ENCODE results near the gene ARHGAP22. TPM values are rescaled to one million over a fixed set of nuclear protein-coding genes. Genes with fewer than 3 reads are reported as not detected.
"Not testable (repeated sequence)": the region's sequence is repeated elsewhere in the genome, so short reads cannot be mapped to it uniquely, and the experiment has no call there.

ARHGAP22 gene
- total RNA-seq, 4 donors from 2014 or later, result 0.26 to 3.6 (median 3.0) TPM; not detected in 1

DNA sequence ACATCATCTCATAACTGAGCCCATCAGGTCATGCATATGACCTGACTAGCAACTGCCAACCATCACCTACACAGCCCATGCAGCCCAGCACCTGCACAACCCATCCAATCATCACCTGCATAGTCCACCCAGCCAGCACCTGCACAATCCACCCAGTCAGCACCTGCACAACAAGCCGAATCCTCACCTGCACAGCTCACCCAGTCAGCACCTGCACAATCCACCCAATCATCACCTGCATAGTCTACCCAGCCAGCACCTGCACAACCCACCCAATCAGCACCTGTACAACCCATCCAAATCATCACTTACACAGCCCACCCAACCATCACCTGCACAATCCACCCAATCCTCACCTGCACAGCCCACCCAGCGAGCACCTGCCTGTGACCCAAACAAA, 46.4 kb upstream of the ARHGAP22 start:
- intact Hi-C loops (cut with DNase I; ENCODE audit: low total_unique reads), result loop anchor here (10.0 kb wide), 1 partner anchor 286 kb away; no protein-coding TSS in a partner anchor
- H3K27me3 ChIP-seq, result no peaks in the 10 kb centered on the region
- DNase-seq, result no peak
- peaks cover 0 to 4% of the 10 kb centered on the region in 2 donors for H3K4me1 ChIP-seq
- no peaks in the 10 kb centered on the region for H3K9me3 ChIP-seq
- no peaks in the 10 kb centered on the region for H3K36me3 ChIP-seq
- no peak for TF ChIP-seq CTCF (IDR thresholded peaks at IDR 0.05)
- no peak for TF ChIP-seq POLR2A (IDR thresholded peaks at IDR 0.05)
- H3K4me3 ChIP-seq, result no peak overlapping the region
- no peak overlapping the region for H3K27ac ChIP-seq

DNA sequence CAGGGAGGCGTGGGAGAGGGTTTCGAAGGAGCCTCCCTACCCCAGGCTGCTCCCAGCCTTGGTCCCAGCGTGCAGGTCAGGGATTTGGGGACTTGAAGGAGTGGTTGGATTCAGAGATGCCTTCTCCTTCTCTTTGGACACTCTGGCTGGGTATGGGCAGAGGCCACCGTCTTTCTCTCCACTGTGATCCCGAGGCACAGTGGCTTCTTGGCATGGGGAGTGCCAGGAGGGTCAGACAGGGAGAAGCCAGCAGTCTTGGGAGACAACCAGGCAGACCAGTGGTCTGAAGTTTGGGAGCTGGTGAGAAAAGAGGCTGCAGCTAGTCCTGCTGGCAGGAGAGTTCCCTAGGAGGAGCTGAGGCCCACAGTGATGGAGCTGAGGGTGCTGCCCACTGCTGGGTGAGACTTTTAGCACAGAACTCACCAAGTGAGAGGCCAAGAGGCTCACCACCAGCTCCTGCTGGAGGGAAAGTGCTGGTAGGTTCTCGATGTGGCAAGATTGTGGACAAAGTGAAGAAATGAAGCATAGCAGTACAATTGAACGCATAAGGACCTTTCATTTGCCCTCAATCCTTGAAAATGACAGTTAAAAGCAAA, 44.6 kb upstream of the ARHGAP22 start:
- no peaks in the 10 kb centered on the region for H3K9me3 ChIP-seq
- no peaks in the 10 kb centered on the region for H3K36me3 ChIP-seq
- intact Hi-C loops (cut with DNase I; ENCODE audit: low total_unique reads), result no loop called here
- H3K4me1 ChIP-seq, result no peaks in the 10 kb centered on the region
- H3K27ac ChIP-seq, result no peak overlapping the region
- DNase-seq, result no peak
- no peaks in the 10 kb centered on the region for H3K27me3 ChIP-seq
- no peak for TF ChIP-seq CTCF (IDR thresholded peaks at IDR 0.05)
- TF ChIP-seq POLR2A (IDR thresholded peaks at IDR 0.05), result no peak
- H3K4me3 ChIP-seq, result no peak overlapping the region

- H3K27me3 ChIP-seq, result no peaks in the 10 kb centered on the region
- no peaks in the 10 kb centered on the region for H3K36me3 ChIP-seq
- H3K4me1 ChIP-seq, result no peaks in the 10 kb centered on the region
- TF ChIP-seq POLR2A (IDR thresholded peaks at IDR 0.05) (no peak), CTCF (IDR thresholded peaks at IDR 0.05) (no peak)
- no peak for DNase-seq
- no peak overlapping the region for H3K4me3 ChIP-seq
- intact Hi-C loops (cut with DNase I; ENCODE audit: low total_unique reads), result no loop called here
- no peak overlapping the region for H3K27ac ChIP-seq
- H3K9me3 ChIP-seq, result no peaks in the 10 kb centered on the region
These were observed 43.5 kb upstream of the ARHGAP22 start for GRCh38 chr10:48648172-48648942.

GRCh38 chr10:48647073-48647472, 42.2 kb upstream of the ARHGAP22 start:
- H3K27me3 ChIP-seq; H3K4me3 ChIP-seq; intact Hi-C loops (cut with DNase I; ENCODE audit: low total_unique reads); DNase-seq; H3K36me3 ChIP-seq; H3K27ac ChIP-seq; H3K4me1 ChIP-seq; H3K9me3 ChIP-seq: not testable (repeated sequence)

DNA sequence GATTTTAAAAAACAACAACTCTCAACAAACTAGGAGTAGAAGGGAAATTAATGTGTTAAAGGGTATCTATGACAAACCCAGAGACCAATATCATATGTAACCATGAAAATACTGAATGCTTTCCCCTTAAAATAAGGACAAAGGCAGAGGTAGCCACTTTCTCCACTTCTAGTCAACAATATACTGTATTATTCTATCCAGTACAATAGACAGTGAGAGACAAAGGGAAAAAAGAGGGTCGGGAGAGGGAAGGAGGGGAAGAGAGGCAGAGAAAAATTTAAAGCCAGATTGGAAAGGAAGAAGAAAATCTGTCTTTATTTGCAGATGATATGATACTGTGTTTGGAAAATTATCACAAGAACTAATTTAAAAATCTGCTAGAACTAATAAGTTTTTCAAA, 40.7 kb upstream of the ARHGAP22 start:
- Histone ChIP-seq H3K4me1 (no peaks in the 10 kb centered on the region), H3K27ac (no peak overlapping the region), H3K27me3 (no peaks in the 10 kb centered on the region), H3K9me3 (peaks cover 0 to 4% of the 10 kb centered on the region in 2 donors), H3K36me3 (no peaks in the 10 kb centered on the region), H3K4me3 (no peak overlapping the region)
- TF ChIP-seq CTCF (IDR thresholded peaks at IDR 0.05) (no peak), POLR2A (IDR thresholded peaks at IDR 0.05) (no peak)
- DNase-seq, result no peak
- intact Hi-C loops (cut with DNase I; ENCODE audit: low total_unique reads), result no loop called here

GRCh38 chr10:48641099-48641690, 36.3 kb upstream of the ARHGAP22 start:
- H3K36me3 ChIP-seq; H3K9me3 ChIP-seq; H3K27me3 ChIP-seq; H3K27ac ChIP-seq; DNase-seq; H3K4me3 ChIP-seq; intact Hi-C loops (cut with DNase I; ENCODE audit: low total_unique reads); H3K4me1 ChIP-seq: not testable (repeated sequence)
